Activated naive CD8-positive, alpha-beta T cell treated with anti-CD3 and anti-CD28 coated beads, Interleukin-2, amount 10 ng/mL, durations not matched to agents 7 days and 5 days (primary cell): ENCODE measurements around the gene PCDHGA2. TPM values are rescaled to one million over a fixed set of nuclear protein-coding genes. Genes with fewer than 3 reads are reported as not detected.
A peak's percentile ranks its signal among the peaks of the same experiment; 100 is the strongest.

ENCODE experiments used
- ATAC-seq: fragments of 150-1000 bp; cut with Tn5 transposase; one replicate; pipeline ENCODE4 v1.10.0; 2021; ENCODE audit warnings: low read depth, moderate library complexity
- POLR2A ChIA-PET: fragments of 350-600 bp; sonication (Branson Sonifier 250); formaldehyde crosslinking; loops from one replicate; lab custom pipeline; 2021; ENCODE audit warnings: antibody characterized with exemption; lab: Charles Lee
- DNase-seq: peaks from one replicate; pipeline ENCODE4 v3.0.0; 2021
- H3K27ac Mint-ChIP-seq: one replicate; pipeline ENCODE4 v1.8.0; 2022; ENCODE audit warnings: mild to moderate bottlenecking, mixed read lengths
- H3K27me3 Mint-ChIP-seq: one replicate; pipeline ENCODE4 v1.8.0; 2022; ENCODE audit warnings: mild to moderate bottlenecking, moderate library complexity, mixed read lengths
- H3K36me3 Mint-ChIP-seq: one replicate; pipeline ENCODE4 v1.8.0; 2021; ENCODE audit warnings: mild to moderate bottlenecking, mixed read lengths
- H3K4me1 Mint-ChIP-seq: one replicate; pipeline ENCODE4 v1.8.0; 2021; ENCODE audit warnings: mixed read lengths
- H3K4me3 Mint-ChIP-seq: one replicate; pipeline ENCODE4 v1.8.0; 2022; ENCODE audit warnings: mild to moderate bottlenecking, moderate library complexity, mixed read lengths
- H3K9me3 Mint-ChIP-seq: one replicate; pipeline ENCODE4 v1.8.0; 2021; ENCODE audit warnings: mixed read lengths
- total RNA-seq, 2 experiments: library from RNA; stranded (reverse); gene quantifications; one replicate each; pipeline ENCODE4 v1.2.3, GENCODE V29; 2021

PCDHGA2 gene
- total RNA-seq, 2 experiments from 2014 or later: 0.08 to 0.09 TPM

DNA sequence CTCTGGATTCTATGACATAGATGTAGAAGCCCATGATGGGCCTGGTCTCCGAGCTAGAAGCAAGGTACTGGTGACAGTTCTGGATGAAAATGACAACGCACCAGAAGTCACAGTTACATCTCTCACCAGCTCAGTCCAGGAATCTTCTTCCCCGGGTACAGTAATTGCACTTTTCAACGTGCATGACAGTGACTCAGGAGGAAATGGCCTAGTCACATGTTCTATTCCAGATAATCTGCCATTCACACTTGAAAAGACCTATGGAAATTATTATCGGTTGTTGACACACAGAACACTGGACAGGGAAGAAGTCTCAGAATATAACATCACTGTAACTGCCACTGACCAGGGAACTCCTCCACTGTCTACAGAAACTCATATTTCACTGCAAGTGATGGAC lies 17.6 kb downstream of the PCDHGA2 start:
- peaks cover 19% of the 10 kb centered on the region for H3K9me3 Mint-ChIP-seq
- peaks cover 1% of the 10 kb centered on the region for H3K4me1 Mint-ChIP-seq
- H3K27ac Mint-ChIP-seq: no peak overlapping the region
- peaks cover 4% of the 10 kb centered on the region for H3K36me3 Mint-ChIP-seq
- H3K27me3 Mint-ChIP-seq: peaks cover 49% of the 10 kb centered on the region
- POLR2A ChIA-PET: no interaction called here
- no peak for ATAC-seq
- H3K4me3 Mint-ChIP-seq: no peak overlapping the region
- no peak for DNase-seq

DNA sequence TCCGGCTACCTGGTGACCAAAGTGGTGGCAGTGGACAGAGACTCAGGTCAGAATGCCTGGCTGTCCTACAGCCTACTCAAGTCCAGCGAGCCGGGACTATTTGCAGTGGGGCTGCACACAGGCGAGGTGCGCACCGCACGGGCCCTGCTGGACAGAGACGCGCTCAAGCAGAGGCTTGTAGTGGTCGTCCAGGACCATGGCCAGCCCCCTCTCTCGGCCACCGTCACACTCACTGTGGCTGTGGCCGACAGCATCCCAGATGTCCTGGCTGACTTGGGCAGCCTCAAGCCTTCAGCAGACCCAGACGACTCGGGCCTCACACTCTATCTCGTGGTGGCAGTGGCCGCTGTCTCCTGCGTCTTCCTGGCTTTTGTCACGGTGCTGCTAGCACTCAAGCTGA lies 18.4 kb downstream of the PCDHGA2 start:
- peaks cover 53% of the 10 kb centered on the region for H3K27me3 Mint-ChIP-seq
- H3K4me3 Mint-ChIP-seq: no peak overlapping the region
- peaks cover 22% of the 10 kb centered on the region for H3K9me3 Mint-ChIP-seq
- H3K36me3 Mint-ChIP-seq: peaks cover 7% of the 10 kb centered on the region
- POLR2A ChIA-PET: no interaction called here
- no peak overlapping the region for H3K27ac Mint-ChIP-seq
- peaks cover 1% of the 10 kb centered on the region for H3K4me1 Mint-ChIP-seq
- DNase-seq: no peak
- ATAC-seq: no peak

DNA sequence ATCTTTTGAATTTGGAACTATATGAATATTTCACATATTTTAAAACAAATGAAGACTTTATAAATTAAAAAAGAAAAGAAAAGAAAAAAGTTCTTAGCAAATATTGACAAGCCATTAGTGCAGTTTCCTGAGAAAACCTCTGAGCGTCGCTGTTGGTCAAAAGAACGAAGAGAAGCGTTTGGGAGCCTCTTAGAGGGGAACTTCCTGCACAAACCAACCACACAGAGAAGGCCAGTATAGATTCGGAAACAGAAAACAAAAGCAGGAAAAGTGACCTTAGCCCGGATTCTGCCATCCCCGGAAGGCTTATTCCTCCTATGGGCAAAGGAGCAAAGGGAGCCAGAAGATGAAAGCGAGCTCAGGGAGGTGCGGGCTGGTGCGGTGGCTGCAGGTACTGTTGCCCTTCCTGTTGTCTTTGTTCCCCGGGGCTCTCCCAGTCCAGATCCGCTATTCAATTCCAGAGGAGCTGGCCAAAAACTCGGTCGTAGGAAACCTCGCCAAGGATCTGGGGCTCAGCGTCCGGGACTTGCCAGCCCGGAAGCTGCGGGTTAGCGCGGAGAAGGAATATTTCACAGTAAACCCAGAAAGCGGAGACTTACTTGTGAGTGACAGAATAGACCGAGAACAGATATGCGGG lies 21.3 kb downstream of the PCDHGA2 start, which contains the start of gene PCDHGB2:
PCDHGB2 (plus strand) TSS at position 205 of the 637 bp plus-strand sequence; CDS start at position 347, 142 bp downstream.
- Mint-ChIP-seq H3K4me3 (peak within 1 kb of the TSS; percentile 83), H3K27me3 (peaks cover 59% of the 10 kb centered on the region), H3K36me3 (peaks cover 11% of the 10 kb centered on the region), H3K9me3 (peaks cover 28% of the 10 kb centered on the region), H3K4me1 (peaks cover 1% of the 10 kb centered on the region), H3K27ac (peak within 1 kb of the TSS; percentile 51)
- POLR2A ChIA-PET: no interaction called here
- no peak for ATAC-seq
- no peak for DNase-seq

DNA sequence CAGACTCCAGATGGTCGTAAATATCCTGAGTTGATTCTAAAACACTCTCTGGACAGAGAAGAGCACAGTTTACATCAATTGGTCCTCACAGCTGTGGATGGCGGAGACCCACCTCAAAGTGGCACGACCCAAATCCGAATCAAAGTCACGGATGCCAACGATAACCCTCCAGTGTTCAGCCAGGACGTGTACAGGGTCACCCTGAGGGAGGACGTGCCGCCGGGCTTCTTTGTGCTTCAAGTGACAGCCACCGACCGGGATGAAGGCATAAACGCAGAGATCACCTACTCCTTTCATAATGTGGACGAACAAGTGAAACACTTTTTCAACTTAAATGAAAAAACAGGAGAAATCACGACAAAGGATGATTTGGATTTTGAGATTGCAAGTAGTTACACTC lies 22.1 kb downstream of the PCDHGA2 start:
- H3K36me3 Mint-ChIP-seq: peaks cover 16% of the 10 kb centered on the region
- peaks cover 64% of the 10 kb centered on the region for H3K27me3 Mint-ChIP-seq
- no peak overlapping the region for H3K27ac Mint-ChIP-seq
- DNase-seq (no peak), ATAC-seq (no peak)
- H3K4me1 Mint-ChIP-seq: peaks cover 1% of the 10 kb centered on the region
- POLR2A ChIA-PET: no interaction called here
- peaks cover 34% of the 10 kb centered on the region for H3K9me3 Mint-ChIP-seq
- H3K4me3 Mint-ChIP-seq: no peak overlapping the region

DNA sequence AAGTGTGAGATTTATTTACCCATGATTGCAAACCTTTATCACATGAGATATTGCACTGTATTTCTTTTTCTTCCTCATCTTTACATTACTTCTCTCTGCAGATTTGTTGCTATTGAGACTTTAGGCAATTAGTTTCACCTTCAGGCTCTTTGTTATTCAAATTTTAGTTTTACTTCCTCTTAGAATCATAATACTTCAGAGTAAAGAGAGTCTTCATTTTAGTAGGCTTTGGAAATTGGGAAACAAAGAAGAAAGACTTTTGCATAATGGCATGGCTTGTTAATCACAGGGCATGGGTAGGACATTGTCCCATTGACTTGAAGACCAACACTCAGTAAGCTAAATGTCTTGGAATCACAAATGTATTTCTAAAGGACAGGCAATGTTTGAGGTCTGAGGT lies 24.2 kb downstream of the PCDHGA2 start:
- H3K4me3 Mint-ChIP-seq: no peak overlapping the region
- DNase-seq: no peak
- peaks cover 65% of the 10 kb centered on the region for H3K27me3 Mint-ChIP-seq
- H3K36me3 Mint-ChIP-seq: peaks cover 18% of the 10 kb centered on the region
- peaks cover 28% of the 10 kb centered on the region for H3K9me3 Mint-ChIP-seq
- H3K4me1 Mint-ChIP-seq: peaks cover 1% of the 10 kb centered on the region
- POLR2A ChIA-PET: no interaction called here
- ATAC-seq: no peak
- H3K27ac Mint-ChIP-seq: no peak overlapping the region

DNA sequence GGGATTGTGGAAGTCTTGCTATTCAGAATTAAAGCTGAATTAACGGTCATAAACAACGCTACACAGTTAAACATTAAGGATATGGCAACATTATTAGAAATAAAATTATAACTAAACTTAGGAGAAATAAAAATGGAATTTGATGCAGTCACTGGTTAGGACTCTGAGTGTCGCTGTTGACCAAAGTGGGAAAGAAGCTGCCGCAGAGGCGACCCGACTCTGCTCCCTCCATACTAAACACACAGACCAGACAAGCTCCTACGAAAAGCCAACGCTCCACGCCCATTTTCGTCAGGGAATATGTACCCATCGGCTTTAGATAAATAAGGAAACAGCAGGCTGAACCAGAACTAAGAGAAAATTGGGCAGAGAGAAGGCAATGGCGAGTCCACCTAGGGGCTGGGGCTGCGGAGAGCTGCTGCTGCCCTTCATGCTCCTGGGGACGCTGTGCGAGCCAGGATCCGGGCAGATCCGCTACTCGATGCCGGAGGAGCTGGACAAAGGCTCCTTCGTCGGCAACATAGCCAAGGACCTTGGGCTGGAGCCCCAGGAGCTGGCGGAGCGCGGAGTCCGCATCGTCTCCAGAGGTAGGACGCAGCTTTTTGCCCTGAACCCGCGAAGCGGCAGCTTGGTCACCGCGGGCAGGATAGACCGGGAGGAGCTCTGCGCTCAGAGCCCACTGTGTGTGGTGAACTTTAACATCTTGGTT lies 25.5 kb downstream of the PCDHGA2 start, which contains the start of gene PCDHGA5:
PCDHGA5 (plus strand) TSS at position 211 of the 709 bp plus-strand sequence; CDS start at position 380, 169 bp downstream.
- POLR2A ChIA-PET: no interaction called here
- Mint-ChIP-seq H3K27me3 (peaks cover 63% of the 10 kb centered on the region), H3K27ac (peak within 1 kb of the TSS; percentile 34), H3K4me3 (no peak within 1 kb of the TSS), H3K9me3 (peaks cover 28% of the 10 kb centered on the region), H3K36me3 (peaks cover 18% of the 10 kb centered on the region), H3K4me1 (peaks cover 1% of the 10 kb centered on the region)
- no peak for DNase-seq
- ATAC-seq: no peak

DNA sequence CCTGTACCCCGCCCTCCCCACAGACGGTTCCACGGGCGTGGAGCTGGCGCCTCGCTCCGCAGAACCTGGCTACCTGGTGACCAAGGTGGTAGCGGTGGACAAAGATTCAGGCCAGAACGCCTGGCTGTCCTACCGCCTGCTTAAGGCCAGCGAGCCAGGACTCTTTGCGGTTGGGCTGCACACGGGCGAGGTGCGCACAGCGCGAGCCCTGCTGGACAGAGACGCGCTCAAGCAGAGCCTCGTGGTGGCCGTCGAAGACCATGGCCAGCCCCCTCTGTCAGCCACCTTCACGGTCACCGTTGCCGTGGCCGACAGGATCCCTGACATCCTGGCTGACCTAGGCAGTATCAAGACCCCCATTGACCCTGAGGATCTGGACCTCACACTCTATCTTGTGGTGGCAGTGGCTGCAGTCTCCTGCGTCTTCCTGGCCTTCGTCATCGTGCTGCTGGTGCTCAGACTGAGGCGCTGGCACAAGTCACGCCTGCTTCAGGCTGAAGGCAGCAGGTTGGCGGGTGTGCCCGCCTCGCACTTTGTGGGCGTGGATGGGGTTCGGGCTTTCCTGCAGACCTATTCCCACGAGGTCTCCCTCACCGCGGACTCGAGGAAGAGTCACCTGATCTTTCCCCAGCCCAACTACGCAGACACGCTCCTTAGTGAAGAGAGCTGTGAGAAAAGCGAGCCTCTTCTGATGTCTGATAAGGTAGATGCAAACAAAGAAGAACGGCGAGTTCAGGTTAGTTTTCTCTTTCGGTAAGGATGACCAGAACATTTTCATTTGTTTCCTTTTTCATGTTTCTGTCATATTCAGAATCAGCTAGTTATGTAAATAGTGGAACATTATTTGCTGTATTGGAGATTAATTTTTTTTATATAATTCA lies 27.7 kb downstream of the PCDHGA2 start:
- peaks cover 15% of the 10 kb centered on the region for H3K36me3 Mint-ChIP-seq
- H3K9me3 Mint-ChIP-seq: peaks cover 22% of the 10 kb centered on the region
- ATAC-seq: no peak
- no peak overlapping the region for H3K4me3 Mint-ChIP-seq
- peaks cover 64% of the 10 kb centered on the region for H3K27me3 Mint-ChIP-seq
- no peak overlapping the region for H3K27ac Mint-ChIP-seq
- no peak for DNase-seq
- peaks cover 4% of the 10 kb centered on the region for H3K4me1 Mint-ChIP-seq
- POLR2A ChIA-PET: no interaction called here

DNA sequence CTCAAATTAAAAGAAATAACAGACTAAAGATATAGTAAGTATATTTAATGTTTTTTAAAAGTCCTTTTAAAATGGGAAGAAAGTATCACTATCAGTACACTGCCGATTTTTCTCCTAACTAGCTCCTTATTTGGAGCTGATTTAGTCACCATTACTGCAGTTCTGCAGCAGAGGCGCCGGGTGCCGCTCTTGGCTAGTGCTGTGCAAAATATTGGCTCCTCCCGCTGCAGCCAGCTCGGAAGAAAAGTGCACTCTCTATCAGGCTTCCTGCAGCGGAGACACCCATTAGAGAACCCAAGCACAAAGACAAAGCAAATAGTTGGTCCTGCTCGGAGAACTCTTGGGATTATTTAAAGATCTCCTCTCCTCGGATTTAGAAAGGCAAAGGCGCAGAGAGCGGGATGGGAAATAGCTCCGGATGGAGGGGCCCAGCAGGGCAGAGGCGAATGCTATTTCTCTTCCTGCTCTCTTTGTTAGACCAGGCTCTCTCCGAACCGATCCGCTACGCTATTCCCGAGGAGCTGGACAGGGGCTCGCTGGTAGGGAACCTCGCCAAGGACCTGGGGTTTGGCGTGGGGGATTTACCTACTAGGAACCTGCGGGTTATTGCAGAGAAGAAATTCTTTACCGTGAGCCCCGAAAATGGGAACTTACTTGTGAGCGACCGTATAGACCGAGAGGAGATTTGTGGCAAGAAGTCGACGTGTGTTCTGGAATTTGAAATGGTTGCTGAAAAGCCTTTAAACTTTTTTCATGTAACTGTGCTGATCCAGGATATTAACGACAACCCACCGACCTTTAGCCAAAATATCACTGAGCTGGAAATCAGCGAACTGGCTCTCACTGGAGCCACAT lies 31.7 kb downstream of the PCDHGA2 start, which contains the start of gene PCDHGB3:
PCDHGB3 (plus strand) TSS at position 249 of the 855 bp plus-strand sequence; CDS start at position 402, 153 bp downstream.
- Mint-ChIP-seq H3K27me3 (peaks cover 49% of the 10 kb centered on the region), H3K27ac (no peak within 1 kb of the TSS), H3K4me1 (peaks cover 4% of the 10 kb centered on the region), H3K36me3 (peaks cover 5% of the 10 kb centered on the region), H3K4me3 (peak within 1 kb of the TSS; percentile 59), H3K9me3 (peaks cover 24% of the 10 kb centered on the region)
- POLR2A ChIA-PET: interaction anchor here (0.6 kb wide), 1 partner anchor 17 kb away, joined by 3 read pairs; no protein-coding TSS in a partner anchor
- ATAC-seq (peak; percentile 60), DNase-seq (peak; percentile 27)

DNA sequence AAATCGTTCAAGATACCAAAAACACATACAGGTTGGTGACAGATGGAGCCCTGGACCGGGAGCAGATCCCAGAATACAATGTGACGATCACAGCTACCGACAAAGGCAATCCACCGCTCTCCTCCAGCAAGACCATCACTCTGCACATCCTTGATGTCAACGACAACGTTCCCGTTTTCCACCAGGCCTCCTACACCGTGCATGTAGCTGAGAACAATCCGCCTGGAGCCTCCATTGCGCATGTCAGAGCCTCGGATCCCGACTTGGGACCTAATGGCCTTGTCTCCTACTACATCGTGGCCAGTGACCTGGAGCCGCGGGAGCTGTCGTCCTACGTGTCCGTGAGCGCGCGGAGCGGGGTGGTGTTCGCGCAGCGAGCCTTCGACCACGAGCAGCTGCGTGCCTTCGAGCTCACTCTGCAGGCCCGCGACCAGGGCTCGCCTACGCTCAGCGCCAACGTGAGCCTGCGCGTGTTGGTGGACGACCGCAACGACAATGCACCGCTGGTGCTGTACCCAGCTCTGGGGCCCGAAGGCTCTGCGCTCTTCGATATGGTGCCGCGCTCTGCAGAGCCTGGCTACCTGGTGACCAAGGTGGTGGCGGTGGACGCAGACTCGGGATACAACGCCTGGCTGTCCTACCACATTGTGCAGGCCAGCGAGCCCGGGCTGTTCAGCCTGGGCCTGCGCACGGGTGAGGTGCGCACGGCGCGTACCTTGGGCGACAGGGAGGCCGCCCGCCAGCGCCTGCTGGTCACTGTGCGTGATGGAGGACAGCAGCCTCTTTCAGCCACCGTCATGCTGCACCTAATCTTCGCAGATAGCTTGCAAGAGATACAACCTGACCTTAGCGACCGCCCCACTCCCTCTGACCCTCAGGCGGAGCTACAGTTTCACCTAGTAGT lies 33.3 kb downstream of the PCDHGA2 start:
- Mint-ChIP-seq H3K4me1 (peaks cover 4% of the 10 kb centered on the region), H3K4me3 (no peak overlapping the region), H3K36me3 (no peaks in the 10 kb centered on the region), H3K9me3 (peaks cover 26% of the 10 kb centered on the region), H3K27ac (no peak overlapping the region), H3K27me3 (peaks cover 42% of the 10 kb centered on the region)
- DNase-seq (no peak), ATAC-seq (no peak)
- POLR2A ChIA-PET: no interaction called here

DNA sequence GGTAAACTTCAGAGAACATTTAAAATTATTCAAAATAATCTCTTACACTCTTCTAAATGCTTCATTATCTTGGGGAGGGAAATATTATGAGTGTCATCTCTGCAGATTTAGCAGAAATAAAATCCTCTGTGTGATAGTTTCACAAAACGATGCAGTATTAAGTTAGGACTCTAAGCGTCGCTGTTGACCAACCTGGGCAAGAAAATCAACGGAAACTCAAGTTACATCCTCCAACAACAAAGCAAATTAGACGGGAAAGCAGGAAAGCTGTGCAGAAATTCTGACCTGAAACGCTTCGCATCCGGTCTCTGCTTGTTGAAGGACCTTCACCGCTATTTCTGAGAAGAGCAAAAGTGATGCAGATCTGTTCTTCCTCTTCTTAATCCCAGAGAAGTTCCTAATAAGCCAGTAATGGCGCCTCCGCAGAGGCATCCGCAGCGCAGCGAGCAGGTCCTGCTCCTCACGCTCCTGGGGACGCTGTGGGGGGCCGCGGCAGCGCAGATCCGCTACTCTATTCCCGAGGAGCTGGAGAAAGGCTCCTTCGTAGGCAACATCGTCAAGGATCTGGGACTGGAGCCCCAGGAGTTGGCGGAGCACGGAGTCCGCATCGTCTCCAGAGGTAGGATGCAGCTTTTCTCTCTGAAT lies 35.2 kb downstream of the PCDHGA2 start, which contains the start of gene PCDHGA6:
PCDHGA6 (plus strand) TSS at position 219 of the 645 bp plus-strand sequence; CDS start at position 412, 193 bp downstream.
- POLR2A ChIA-PET: interaction anchor here (0.9 kb wide), 1 partner anchor 53 kb away, joined by 3 read pairs; the partner anchor contains the start of gene TAF7
- no peak within 1 kb of the TSS for H3K27ac Mint-ChIP-seq
- H3K4me3 Mint-ChIP-seq: peak within 1 kb of the TSS; percentile 39
- H3K4me1 Mint-ChIP-seq: peaks cover 4% of the 10 kb centered on the region
- H3K27me3 Mint-ChIP-seq: peaks cover 39% of the 10 kb centered on the region
- H3K36me3 Mint-ChIP-seq: no peaks in the 10 kb centered on the region
- peaks cover 28% of the 10 kb centered on the region for H3K9me3 Mint-ChIP-seq
- no peak for DNase-seq
- ATAC-seq: no peak

DNA sequence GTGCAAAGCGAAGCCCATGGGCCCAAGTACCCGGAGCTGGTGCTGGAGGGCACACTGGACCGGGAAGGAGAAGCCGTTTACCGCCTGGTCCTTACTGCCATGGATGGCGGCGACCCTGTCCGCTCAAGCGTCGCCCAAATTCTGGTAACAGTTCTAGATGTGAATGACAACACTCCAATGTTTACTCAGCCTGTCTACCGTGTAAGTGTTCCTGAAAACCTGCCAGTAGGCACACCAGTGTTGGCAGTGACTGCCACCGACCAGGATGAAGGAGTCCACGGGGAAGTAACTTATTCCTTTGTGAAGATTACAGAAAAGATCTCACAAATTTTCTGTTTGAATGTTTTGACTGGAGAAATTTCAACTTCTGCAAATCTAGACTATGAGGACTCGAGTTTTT lies 36.1 kb downstream of the PCDHGA2 start:
- Mint-ChIP-seq H3K27me3 (peaks cover 35% of the 10 kb centered on the region), H3K36me3 (no peaks in the 10 kb centered on the region), H3K4me3 (no peak overlapping the region), H3K4me1 (peaks cover 4% of the 10 kb centered on the region), H3K9me3 (peaks cover 29% of the 10 kb centered on the region), H3K27ac (no peak overlapping the region)
- no peak for DNase-seq
- ATAC-seq: no peak
- POLR2A ChIA-PET: no interaction called here
